ENCODE measurements around the gene MRAS.

The MRAS gene

DNA sequence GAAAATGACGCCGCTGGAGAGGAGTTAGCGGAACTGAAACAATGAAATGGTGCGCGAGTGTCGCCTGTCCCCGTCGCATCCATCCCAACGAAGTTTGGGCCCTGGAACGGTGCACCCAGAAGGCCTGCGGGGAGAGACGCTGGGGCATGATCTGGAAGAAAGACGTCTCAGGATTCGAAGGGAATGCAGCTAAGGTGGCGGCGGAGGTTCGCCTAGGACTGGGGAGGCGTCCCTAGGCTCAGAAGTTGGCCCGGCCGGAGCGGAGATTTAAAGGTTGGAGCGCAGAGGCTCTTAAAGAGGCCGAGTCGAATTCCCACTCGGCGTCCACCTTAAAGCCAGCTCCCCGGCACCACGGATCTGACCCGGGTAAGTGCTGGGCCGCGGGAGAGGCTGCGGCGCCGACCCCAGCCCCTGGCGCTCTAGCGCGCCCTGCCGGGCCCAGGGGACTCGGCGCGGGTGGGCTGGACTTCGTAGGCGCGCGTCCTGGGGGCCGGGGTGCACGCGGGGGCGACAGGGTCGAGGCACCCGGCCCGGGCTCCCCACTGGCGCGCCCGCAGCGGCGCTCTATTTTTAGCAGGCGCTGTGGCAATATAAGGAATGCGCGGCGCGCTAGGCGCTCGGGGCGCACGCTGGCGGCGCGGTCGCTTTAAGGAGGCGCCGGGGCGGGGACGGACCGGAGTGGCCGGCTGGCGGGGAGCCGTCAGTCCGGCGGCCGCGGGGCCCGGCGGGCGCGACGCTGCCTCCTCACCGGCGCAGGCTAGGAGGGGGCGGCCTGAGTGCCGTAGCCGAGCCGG lies at the start of gene MRAS:
Gene MRAS, plus strand, starts transcription at position 620 of the 794 bp plus-strand sequence. CDS start 24,305 bp downstream, outside the sequence.
- DNase-seq (ENCODE audit: low read depth in 2 of 2, low spot score in 1 of 2) = no peak

DNA sequence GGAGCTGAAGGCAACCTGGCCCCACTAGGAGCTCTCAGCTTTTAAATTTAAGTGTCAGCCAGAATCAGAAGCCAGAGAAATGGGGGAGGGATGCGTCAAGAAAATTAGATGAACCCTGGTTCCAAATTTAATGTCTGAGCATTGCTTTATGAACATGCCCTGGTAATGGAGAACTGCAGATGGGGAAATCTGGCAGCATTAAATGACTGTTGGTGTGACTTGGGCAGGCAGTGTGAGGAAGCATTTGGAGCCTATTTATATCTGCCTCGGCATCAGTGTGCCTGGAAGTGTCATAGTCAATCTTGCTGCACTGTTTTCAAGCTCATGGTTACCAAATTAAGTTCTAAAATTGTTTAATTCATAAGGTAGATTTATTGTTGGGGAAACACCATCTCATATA lies 47.7 kb upstream of the MRAS start:
- DNase-seq (ENCODE audit: low read depth in 2 of 2, low spot score in 1 of 2) = no peak

DNA sequence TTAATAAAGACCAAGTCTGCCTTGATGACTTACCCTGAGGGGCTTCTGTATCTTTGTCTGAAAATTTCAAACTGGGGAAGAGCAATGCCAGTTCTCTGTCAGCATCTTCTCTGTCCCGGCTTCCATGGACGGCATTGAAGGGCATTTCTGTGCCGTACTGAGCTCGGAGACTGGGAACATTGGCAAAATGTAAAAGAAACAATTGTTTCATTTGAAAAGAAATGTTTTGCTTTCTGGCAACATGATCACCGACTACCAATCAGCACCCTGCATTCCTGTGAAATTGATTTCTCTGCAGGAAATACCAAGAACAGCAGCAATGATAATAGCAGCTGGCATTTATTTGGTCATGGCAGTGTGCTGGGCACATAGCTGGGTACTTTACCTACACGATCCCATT lies 44.9 kb upstream of the MRAS start:
- DNase-seq (ENCODE audit: low read depth in 2 of 2, low spot score in 1 of 2) = no peak

DNA sequence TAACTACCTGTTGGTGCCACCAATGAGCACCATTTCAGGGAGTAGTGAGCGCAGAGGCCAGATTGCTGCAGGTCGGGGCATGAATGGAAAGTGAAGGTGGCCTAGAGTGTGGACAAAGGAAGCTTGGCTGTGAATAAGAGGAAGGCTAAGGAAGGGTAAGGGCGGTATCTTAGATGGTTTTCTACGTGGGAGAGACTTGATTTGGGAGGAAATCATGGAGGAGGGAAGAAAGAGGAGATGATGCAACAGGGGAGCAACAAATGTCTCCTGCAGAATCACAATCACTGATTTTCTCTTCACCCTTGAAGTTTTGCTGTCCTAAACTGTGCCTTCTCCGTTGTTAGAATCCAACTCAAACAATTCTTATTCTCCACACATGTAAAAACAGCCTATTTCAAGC lies 40.5 kb upstream of the MRAS start:
- DNase-seq (ENCODE audit: low read depth in 2 of 2, low spot score in 1 of 2) = no peak

DNA sequence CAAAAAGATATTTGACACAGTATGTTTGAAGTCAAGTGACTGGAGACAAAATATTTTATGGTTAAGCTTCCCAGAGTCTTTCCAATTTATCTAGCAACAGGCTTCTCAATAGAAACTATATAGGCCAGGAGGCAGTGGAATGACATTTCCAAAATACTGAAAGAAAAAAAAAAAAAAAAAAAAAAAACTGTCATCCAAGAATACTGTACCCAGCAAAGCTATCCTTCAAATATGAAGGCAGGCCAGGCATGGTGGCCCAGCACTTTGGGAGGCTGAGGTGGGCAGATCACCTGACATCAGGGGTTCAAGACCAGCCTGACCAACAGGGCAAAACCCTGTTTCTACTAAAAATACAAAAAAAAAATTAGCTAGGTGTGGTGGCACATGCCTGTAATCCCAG lies 39.6 kb upstream of the MRAS start:
- no peak for DNase-seq (ENCODE audit: low read depth in 2 of 2, low spot score in 1 of 2)

DNA sequence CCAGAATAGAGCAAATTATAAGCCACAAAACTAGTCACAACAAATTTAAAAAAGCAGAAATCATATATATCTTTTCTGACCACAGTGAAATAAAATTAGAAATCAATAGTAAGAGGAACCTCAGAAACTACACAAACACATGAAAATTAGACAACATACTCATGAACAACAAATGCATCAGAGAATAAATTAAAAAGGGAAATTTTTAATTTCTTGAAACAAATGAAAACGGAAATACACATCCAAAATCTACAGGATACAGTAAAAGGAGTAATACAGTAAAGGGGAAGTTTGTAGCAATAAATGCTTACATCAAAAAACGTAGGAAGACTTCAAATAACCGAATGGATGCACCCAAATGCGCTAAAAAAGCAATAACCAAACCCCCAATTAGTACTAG lies 37.9 kb upstream of the MRAS start:
- no peak for DNase-seq (ENCODE audit: low read depth in 2 of 2, low spot score in 1 of 2)

DNA sequence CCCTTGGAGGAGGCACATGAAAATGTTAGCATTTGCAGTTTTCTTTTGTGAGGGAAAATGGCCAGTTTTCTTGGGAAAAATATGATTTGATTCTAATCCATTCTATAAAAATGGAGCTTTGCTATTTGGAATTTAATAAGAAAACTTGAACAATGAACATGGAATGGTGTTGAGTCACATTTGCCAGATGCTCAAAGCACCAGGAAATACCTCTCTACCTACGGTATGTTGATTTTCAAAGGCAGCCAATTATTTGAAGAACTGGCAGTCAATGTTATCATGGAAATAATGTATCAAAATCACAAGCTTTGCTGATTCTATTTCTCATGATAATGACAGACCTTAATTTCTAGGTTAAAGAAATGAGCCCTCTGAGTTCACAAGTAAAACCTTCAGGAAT lies 33.6 kb upstream of the MRAS start:
- no peak for DNase-seq (ENCODE audit: low read depth in 2 of 2, low spot score in 1 of 2)

DNA sequence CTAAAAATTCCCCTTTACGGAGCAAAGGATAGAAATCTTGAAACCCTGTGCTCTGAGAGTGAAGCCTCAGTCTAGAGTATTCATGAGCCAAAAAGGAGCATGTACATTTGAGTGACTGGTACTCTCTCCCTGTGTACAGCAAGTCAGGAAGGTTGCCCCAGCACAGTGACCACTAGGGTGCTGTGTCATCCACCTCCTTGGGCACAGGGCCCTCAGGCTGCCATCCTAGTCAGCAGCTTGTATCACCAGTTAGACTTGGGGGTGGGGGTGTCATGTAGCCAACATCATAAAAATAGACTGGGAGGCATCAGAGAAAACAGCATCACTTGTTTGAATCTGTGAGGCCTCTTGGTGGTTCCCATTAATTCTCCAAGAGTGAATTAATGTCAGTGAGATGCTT lies 30.7 kb upstream of the MRAS start:
- no peak for DNase-seq (ENCODE audit: low read depth in 2 of 2, low spot score in 1 of 2)

DNA sequence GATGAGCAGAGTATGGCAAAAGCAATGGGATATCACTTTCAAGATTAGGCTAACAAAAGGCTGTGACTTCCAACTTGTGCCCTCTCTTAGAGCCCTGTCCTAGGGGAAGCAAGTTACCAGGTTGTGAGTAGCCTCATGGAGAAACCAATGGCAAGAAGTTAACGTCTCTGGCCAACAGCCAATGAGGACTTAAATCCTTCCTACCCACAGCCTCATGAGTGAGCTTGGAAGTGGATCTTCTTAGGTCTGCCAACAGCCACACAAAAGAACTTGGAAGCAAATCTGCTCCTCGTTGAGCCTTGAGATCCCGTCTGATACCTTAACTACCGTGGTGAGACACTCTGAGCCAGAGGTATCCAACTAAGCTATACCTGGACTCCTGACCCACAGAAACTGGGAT lies 24.4 kb upstream of the MRAS start:
- DNase-seq (ENCODE audit: low read depth in 2 of 2, low spot score in 1 of 2) = no peak

DNA sequence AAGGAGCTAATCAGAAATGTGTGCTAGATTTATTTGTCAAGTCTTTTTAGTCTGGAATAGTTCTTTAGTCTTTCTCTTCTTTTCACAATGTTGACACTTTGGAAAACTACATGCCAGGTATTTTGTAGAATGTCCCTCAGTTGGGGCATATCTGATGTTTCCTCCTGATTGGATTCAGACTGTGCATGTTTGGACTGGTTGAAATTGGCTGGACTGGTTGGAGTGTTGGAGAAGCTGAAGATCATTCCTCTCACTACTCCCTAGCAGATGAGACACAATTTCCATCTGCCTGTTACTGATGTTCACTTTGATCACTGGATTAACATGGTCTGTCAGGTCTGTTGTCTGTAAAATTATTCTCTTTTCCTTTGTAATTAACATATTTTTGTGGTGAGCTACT lies 22.4 kb upstream of the MRAS start:
- DNase-seq (ENCODE audit: low read depth in 2 of 2, low spot score in 1 of 2) = no peak

DNA sequence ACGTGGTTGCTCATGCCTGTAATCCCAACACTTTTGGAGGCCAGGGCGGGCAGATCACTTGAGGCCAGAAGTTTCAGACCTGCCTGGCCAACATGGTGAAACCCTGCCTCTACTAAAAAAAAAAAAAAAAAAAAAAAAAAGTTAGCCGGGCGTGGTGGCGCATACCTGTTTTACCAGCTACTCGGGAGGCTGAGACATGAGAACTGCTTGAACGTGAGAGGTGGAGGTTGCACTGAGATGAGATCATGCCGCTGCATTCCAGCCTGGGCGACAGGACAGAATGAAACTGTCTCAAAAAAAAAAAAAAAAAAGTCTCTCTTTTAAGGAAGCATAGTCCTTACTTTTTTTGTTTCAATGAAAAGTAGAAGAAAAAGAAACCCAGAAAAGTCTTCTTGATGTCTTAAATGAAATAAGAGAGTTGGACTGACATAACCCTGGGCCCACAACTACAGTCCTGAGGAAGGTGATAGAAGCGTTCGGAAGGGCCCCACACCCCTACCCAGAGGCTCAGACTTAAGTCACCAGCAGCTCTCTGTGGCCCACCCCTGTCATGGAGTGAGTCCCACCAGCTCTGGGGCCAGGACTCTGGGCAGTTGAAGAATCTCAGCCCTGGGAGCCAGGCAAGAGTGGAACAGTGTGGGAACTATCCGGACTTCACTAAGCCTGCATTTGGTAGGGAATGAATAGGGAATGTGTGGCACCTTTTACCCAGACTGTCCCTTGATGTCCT lies 21.3 kb upstream of the MRAS start:
- DNase-seq (ENCODE audit: low read depth in 2 of 2, low spot score in 1 of 2) = no peak

DNA sequence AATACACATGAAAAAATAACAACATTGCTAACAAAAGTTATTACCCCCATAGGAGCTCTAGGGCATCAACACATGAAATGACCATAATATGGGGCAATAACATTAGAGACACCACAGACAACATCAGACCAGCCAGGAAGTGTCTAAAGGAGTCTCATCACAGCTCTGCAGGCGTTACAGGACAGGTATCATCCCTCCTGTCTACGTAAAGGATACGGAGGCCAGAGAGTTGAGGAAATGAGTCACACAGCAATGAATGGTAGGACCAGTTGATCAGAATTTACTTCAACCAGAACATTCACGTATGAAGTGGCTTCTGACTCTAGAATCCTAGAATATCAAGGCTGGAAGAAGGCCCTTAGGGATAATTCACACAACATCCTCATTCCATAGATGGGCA lies 20.5 kb upstream of the MRAS start:
- no peak for DNase-seq (ENCODE audit: low read depth in 2 of 2, low spot score in 1 of 2)

DNA sequence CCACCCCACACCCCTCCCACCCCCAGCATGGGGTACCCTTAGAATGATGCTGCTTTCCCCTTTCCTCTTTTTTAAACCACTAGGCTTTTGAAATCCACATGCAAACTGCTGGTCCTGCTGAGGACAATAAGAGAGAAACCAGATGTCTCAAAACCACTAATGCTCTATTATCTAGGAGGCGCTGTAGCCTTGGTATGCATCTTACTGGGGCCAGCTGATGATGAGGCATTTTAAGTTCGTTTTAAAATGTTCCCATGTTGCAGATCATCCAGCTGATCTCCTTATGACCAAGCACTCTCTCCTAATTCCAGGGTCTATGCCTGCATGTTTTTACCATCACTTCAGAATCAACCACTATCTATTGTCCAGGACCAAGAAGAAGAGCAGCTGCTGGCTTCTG lies 20.0 kb upstream of the MRAS start:
- no peak for DNase-seq (ENCODE audit: low read depth in 2 of 2, low spot score in 1 of 2)

DNA sequence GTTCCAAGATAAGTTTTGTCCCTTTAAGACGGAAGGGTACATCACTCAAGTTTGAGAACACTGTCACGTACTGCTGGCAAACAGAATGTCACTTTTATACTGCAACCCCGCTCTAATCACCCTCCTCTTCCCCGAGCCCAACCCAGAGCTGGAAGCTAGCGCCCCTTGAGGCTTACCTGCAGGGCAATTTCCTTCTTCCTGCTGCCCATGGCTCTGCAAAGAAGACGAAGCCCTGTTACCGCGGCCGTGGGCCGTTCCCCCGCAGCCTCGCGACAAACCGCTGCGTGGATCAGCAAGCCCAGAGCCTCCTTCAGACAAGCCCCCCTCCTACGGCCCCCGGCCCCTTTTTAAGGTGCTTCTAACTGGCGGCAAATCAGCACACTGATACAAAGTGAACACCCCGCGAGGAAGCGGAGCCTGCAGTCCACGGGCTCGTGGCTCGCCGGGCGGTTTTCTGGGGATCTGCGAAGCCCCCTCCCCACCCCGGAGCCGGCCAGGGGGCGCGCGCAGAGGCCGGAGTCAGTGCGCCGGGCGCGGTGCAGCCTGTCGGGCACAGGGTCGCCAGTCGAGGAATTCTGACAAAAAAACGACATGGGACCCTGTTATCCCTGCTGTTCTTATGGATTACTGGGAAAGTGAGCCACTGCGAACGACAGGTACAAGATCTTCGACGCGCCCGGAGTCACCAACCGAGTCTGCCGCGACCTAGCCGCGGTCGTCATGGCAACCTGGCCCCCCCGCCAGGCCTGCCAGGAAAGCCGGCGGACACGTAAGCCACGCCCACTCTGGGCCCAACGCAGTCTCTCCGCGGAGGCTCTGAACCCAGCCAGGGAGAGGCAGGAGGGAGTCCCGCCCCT lies 19.0 kb upstream of the MRAS start, which contains the start of gene NME9:
Gene NME9, minus strand, starts transcription at position 725 of the 857 bp plus-strand sequence. Its CDS starts 516 bp downstream, at position 209.
- DNase-seq (ENCODE audit: low read depth in 2 of 2, low spot score in 1 of 2) = peak; percentile 80 to 81

DNA sequence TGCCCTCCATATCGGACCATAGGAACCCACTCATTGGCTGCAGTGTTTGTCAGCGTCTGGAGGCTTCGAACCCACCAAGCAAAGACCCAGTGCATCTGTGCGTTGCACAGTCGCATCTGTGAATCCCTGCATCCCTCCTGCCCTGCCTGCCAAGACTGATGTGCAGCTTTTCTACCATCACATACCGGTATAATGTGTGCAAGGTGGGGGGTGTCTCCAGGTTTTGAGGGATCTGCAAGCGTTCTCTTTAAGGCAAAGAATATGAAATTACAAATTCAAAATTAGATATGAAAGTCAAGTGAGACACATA lies 18.4 kb upstream of the MRAS start:
- no peak for DNase-seq (ENCODE audit: low read depth in 2 of 2, low spot score in 1 of 2)

DNA sequence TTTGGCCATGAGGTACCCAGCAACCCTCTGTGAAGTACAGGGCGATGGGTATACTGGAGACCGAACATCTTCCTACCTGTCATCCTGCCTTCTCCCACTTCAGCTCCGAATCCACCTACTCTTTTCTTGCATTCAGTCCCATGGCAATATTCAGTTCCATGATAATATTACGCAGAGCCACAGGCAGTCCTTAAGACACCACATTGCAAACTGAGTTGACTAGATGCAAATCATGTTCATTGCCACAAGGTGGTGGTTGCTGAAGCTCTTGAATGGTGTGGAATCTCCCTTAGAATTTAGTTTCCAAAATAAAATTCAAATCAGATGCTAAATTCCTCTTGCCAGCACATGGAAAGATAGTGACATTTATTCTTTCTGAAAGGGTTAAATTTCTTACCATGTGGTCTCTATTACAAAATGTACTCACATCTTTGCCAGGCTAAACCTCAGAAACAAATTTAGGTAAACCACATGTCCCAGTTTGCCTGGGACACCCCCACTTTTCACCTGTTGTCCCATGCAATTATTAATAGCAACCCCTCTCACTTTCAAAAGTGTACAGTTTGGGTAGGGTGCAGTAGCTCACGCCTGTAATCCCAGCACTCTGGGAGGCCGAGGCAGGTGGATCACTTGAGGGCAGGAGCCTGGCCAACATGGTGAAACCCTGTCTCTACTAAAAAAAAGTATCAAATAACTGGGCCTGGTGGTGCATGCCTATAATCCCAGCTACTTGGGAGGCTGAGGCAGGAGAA lies 17.1 kb upstream of the MRAS start:
- DNase-seq (ENCODE audit: low read depth in 2 of 2, low spot score in 1 of 2) = no peak

DNA sequence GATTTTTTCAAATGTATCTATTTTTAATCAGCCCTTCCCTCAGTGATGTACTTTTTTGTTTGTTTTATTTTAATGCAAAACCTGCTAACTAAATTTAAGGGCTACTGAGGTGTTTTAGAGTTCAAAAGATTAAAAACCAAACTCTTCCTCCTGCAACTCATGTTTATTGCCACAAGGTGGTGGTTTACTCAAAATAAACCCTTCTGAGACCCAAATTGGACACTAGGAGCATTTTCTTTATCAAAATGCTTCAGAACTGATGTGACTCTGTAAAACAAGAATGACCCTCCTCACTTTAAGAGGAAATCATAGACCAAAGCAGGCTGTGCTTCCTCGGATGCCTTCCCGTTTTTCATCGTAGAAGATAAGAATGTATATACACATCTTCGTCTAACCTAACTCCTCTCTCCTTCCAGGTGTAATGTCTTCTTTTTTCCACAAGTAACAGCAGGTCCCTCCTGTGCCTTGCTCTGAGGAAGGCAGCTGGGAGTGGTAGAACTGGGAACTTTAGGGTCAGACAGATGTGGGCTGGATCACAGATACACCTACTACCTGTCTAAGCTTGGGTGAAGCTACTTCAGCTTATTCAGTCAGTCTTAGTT lies 15.8 kb upstream of the MRAS start:
- DNase-seq (ENCODE audit: low read depth in 2 of 2, low spot score in 1 of 2) = no peak

DNA sequence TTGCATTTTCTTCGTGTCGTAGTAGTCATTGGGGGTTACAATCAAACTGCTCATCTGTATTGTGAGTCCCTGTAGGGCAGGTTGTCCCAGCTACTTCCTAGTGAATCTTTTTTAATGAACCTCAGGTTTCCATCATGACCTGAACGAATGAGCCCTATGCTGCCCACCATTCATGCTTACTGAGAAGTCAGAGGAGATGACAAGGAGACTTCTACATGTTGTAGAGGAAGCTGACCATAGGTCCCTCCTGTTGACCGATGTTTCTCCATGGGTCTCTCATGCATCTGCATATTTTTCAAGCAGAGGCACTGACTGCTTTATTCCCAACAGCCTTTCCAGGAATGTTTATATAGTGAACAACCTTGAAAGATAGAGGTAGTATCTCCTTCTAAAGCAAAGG lies 13.8 kb upstream of the MRAS start:
- DNase-seq (ENCODE audit: low read depth in 2 of 2, low spot score in 1 of 2) = no peak

DNA sequence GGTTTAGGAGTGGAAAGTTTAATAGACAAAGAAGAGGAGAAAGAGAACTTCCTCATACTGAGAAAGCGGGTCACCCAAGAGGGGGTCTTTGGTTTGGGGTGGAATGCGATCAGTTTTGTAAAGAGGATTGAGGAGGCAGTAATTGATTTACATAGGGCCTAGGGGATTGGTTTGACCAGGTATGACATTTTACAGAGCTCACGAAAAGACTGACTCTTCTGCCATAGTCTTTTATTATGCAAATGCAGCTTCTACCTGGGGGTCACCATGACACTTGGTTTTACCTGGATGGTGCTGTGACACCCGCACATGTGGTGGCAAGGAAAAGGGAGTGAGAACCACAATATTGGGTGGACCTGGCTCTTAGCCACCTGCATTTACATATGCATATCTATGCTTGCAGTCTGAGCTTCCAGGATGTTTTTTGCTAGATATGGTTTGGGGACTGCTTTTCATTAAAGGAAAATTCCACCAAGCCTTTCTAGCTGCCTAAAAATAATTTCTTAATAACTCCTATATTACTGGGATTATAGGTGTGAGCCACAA lies 11.9 kb upstream of the MRAS start:
- no peak for DNase-seq (ENCODE audit: low read depth in 2 of 2, low spot score in 1 of 2)

DNA sequence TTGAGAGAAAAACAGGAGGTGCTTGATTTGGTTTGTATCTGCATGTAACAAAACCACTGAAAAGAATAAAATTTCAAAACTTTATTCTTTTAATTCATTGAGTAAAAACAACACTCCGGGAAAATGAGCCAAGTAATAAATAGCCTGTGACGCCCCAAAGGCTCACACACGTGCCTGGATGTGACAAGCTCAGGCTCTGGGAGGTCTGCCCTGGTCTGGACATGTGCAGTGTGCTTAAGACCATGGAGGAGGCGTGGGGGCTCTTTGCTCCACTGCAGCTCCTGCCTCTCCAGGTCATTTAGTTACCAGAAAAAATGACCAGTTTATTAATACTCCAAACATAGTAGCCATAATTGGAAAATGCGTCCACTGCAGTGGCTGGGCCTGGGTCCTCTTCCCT lies 10.1 kb upstream of the MRAS start:
- no peak for DNase-seq (ENCODE audit: low read depth in 2 of 2, low spot score in 1 of 2)
